Cerebellar nuclear complex (tissue), 1 donor: Measurements from ENCODE around the gene RBPMS2.

Experiments used
- DNase-seq, 2 experiments: peaks; one replicate each; lab custom pipeline; 2025; lab: John Stamatoyannopoulos, UW

Gene RBPMS2

GRCh38 chr15:64782751-64783150, 7.4 kb upstream of the RBPMS2 start:
- DNase-seq, result no peak

GRCh38 chr15:64781299-64781698, 5.9 kb upstream of the RBPMS2 start:
- no peak for DNase-seq

GRCh38 chr15:64780600-64781156, 5.3 kb upstream of the RBPMS2 start:
- no peak for DNase-seq

GRCh38 chr15:64779630-64780029, 4.2 kb upstream of the RBPMS2 start:
- DNase-seq, result no peak

GRCh38 chr15:64779024-64779423, 3.6 kb upstream of the RBPMS2 start:
- DNase-seq, result no peak

- DNase-seq, result no peak
These were observed 1.0 kb upstream of the RBPMS2 start for GRCh38 chr15:64776402-64776786.

GRCh38 chr15:64774629-64775493, 528 bp downstream of the RBPMS2 start:
- no peak for DNase-seq

GRCh38 chr15:64774037-64774628, 1.3 kb downstream of the RBPMS2 start:
- DNase-seq, result no peak

GRCh38 chr15:64773606-64774005, 1.8 kb downstream of the RBPMS2 start:
- DNase-seq, result no peak

GRCh38 chr15:64772964-64773363, 2.4 kb downstream of the RBPMS2 start:
- no peak for DNase-seq

- no peak for DNase-seq
These were observed 2.9 kb downstream of the RBPMS2 start for GRCh38 chr15:64772488-64772887.

- DNase-seq, result no peak
These were observed 4.8 kb downstream of the RBPMS2 start for GRCh38 chr15:64770626-64771025.

GRCh38 chr15:64767203-64767602, 8.2 kb downstream of the RBPMS2 start:
- no peak for DNase-seq

- DNase-seq, result no peak
These were observed 9.3 kb downstream of the RBPMS2 start for GRCh38 chr15:64766058-64766457.

GRCh38 chr15:64763874-64764273, 11.5 kb downstream of the RBPMS2 start:
- DNase-seq, result no peak

- DNase-seq, result no peak
These were observed 11.9 kb downstream of the RBPMS2 start for GRCh38 chr15:64763462-64763861.

- no peak for DNase-seq
These were observed 12.4 kb downstream of the RBPMS2 start for GRCh38 chr15:64763021-64763420.

- no peak for DNase-seq
These were observed 12.8 kb downstream of the RBPMS2 start for GRCh38 chr15:64762546-64762945.

GRCh38 chr15:64761156-64761555, 14.2 kb downstream of the RBPMS2 start:
- no peak for DNase-seq

- DNase-seq, result no peak
These were observed 15.3 kb downstream of the RBPMS2 start for GRCh38 chr15:64760056-64760455.

- DNase-seq, result no peak
These were observed 19.9 kb downstream of the RBPMS2 start for GRCh38 chr15:64755427-64755940.

GRCh38 chr15:64754663-64755426, 20.5 kb downstream of the RBPMS2 start:
- DNase-seq, result no peak
